ENCODE results near the gene P2RY6.

DNA sequence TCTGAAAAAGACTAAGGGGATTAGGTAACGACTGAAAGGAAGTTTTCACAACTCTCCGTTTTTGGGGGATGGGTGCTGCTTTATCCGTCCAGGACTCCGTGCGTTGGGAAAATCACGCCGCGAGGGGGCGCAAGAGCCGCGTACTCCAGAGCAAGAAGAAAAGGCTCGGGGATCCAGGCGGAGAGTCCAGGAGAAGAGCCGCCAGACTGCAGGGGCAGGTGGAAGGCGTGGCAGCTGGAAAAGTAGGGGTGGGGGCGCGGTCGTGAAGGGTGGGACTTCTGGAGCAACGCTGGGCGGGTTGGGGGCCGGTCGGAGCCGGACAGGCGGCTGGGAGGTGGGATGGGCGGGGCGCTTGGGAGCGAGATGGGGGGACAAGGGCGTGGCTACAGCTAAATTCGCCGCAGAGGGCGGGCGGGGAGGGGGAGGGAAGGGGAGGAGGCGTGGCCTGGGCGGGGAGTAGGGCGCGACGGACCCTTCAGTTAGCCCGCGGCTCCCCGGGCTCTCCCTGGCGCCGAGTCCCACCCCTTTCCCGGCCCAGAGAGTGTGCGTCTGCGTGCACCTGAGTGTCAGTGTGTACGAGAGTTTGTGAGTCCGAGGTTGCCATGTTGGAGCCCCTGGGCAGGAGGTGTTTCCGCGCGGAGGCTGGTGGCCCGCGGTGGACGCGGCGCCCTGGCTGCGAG is 35.3 kb downstream of the P2RY6 start:
- no peak for TF ChIP-seq POLR2A (IDR thresholded peaks at IDR 0.05)
- TF ChIP-seq, protein P1, sequence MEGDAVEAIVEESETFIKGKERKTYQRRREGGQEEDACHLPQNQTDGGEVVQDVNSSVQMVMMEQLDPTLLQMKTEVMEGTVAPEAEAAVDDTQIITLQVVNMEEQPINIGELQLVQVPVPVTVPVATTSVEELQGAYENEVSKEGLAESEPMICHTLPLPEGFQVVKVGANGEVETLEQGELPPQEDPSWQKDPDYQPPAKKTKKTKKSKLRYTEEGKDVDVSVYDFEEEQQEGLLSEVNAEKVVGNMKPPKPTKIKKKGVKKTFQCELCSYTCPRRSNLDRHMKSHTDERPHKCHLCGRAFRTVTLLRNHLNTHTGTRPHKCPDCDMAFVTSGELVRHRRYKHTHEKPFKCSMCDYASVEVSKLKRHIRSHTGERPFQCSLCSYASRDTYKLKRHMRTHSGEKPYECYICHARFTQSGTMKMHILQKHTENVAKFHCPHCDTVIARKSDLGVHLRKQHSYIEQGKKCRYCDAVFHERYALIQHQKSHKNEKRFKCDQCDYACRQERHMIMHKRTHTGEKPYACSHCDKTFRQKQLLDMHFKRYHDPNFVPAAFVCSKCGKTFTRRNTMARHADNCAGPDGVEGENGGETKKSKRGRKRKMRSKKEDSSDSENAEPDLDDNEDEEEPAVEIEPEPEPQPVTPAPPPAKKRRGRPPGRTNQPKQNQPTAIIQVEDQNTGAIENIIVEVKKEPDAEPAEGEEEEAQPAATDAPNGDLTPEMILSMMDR (IDR thresholded peaks at IDR 0.05) = peak; percentile 84 to 90
- peak in 2 of 3 donors; percentile 39 to 61 for TF ChIP-seq POLR2AphosphoS5 (IDR thresholded peaks at IDR 0.05)
- no peak for TF ChIP-seq EP300 (IDR thresholded peaks at IDR 0.05)

Data from suprapubic skin (tissue), 4 donors.